HepG2 (cell line): ENCODE data around the gene EXOC3. TPM values are rescaled to one million over a fixed set of nuclear protein-coding genes. Genes with fewer than 3 reads are reported as not detected.

Source experiments
- ATAC-seq: fragments of 200-7000 bp; cut with Tn5 transposase; 3 replicates; pipeline ENCODE4 v1.9.1; 2020; ENCODE audit warnings: mild to moderate bottlenecking, moderate library complexity
- BruUV-seq: library from RNA; stranded (reverse); fragments of 400-500 nt; replicated peaks from 2 replicates; lab custom pipeline; 2021; lab: Mats Ljungman, UMichigan
- CTCF ChIA-PET: fragments of 300-600 bp; formaldehyde crosslinking; extraction: SDS; loops from one replicate; lab custom pipeline; 2021; ENCODE audit warnings: low total read pairs, inconsistent platforms, low intra/inter-chr PET ratio; lab: Yijun Ruan, JAX
- POLR2A ChIA-PET: fragments of 350-600 bp; sonication (Branson Sonifier 250); formaldehyde crosslinking; loops from one replicate; lab custom pipeline; 2020; ENCODE audit warnings: antibody characterized with exemption, inconsistent platforms; lab: Yijun Ruan, JAX
- DNase-seq: peaks from one replicate; pipeline ENCODE4 v3.0.0-alpha.2; 2015; ENCODE audit warnings: low spot score
- FAIRE-seq: peaks from 3 replicates; lab custom pipeline; 2011; peaks lifted over from hg19 to GRCh38; lab: Jason Lieb, UNC
- H2AFZ ChIP-seq: one replicate; pipeline ENCODE4 v1.6.1; 2011; ENCODE audit warnings: low read length, inconsistent platforms
- H3K27ac ChIP-seq: fragments of 300-600 bp; 3 replicates; pipeline ENCODE4 v1.8.0; 2011; ENCODE audit warnings: mixed run types, mild to moderate bottlenecking, mixed read lengths, low read length, inconsistent platforms; ENCODE audit not compliant: insufficient read depth; ENCODE audit errors: extremely low read length
- H3K27me3 ChIP-seq, 2 experiments: fragments of 200-600 bp in 1 of 2; 2 replicates in 1 of 2; 3 replicates in 1 of 2; pipeline versions ENCODE4 v1.6.0 to v1.8.0; 2011; ENCODE audit warnings: low read length in 2 of 2, mild to moderate bottlenecking in 2 of 2, moderate library complexity in 2 of 2, inconsistent platforms in 1 of 2; ENCODE audit not compliant: insufficient read depth in 2 of 2, control insufficient read depth in 1 of 2
- H3K36me3 ChIP-seq, 2 experiments: fragments of 200-600 bp in 1 of 2; replicated peaks in 1 of 2; 2 replicates in 1 of 2; 3 replicates in 1 of 2; pipeline versions ENCODE4 v1.5.1 to v1.8.0; 2011; ENCODE audit warnings: low read length in 2 of 2, inconsistent platforms in 1 of 2; ENCODE audit not compliant: insufficient read depth in 2 of 2, control insufficient read depth in 1 of 2
- H3K4me1 ChIP-seq: 2 replicates; pipeline ENCODE4 v1.5.1; 2012; ENCODE audit warnings: low read length, inconsistent platforms; ENCODE audit not compliant: insufficient read depth
- H3K4me2 ChIP-seq: 2 replicates; pipeline ENCODE4 v1.6.0; 2011; ENCODE audit warnings: low read depth, low read length, inconsistent platforms
- H3K4me3 ChIP-seq, 3 experiments: fragments of 200-600 bp in 1 of 3; sonication (generic), shearing (Covaris generic) in 1 of 3; replicated peaks in 1 of 3; 2 replicates each; pipeline ENCODE4 v1.5.1; 2011 to 2016; ENCODE audit warnings: low read length in 3 of 3, inconsistent platforms in 2 of 3, low read depth in 2 of 3, mild to moderate bottlenecking in 2 of 3, control low read depth in 1 of 3, mixed read lengths in 1 of 3; ENCODE audit not compliant: insufficient read depth in 1 of 3
- H3K79me2 ChIP-seq: one replicate; pipeline ENCODE4 v1.6.1; 2011; ENCODE audit warnings: low read length, inconsistent platforms; ENCODE audit not compliant: insufficient read depth
- H3K9ac ChIP-seq: 2 replicates; pipeline ENCODE4 v1.6.0; 2011; ENCODE audit warnings: mild to moderate bottlenecking, low read depth, low read length, inconsistent platforms; ENCODE audit not compliant: insufficient read depth
- H3K9me3 ChIP-seq: 2 replicates; pipeline ENCODE4 v1.5.1; 2012; ENCODE audit warnings: mild to moderate bottlenecking, low read length
- H4K20me1 ChIP-seq: 2 replicates; pipeline ENCODE4 v1.6.0; 2011; ENCODE audit warnings: inconsistent platforms, mild to moderate bottlenecking, low read length, moderate library complexity; ENCODE audit not compliant: insufficient read depth
- ARNT ChIP-seq: fragments of 450-650 bp; IDR thresholded peaks from 2 replicates; pipeline ENCODE4 v1.6.1; 2017
- ATF2 ChIP-seq: sonication (generic); formaldehyde crosslinking; IDR thresholded peaks from 2 replicates; pipeline ENCODE4 v1.4.0; 2020; ENCODE audit warnings: missing genetic modification reagents
- FLYWCH1 ChIP-seq: sonication (generic); formaldehyde crosslinking; IDR thresholded peaks from 2 replicates; pipeline ENCODE4 v1.8.1; 2023; ENCODE audit warnings: mild to moderate bottlenecking, missing genetic modification reagents
- HOXD1 ChIP-seq: sonication (generic); formaldehyde crosslinking; IDR thresholded peaks from 2 replicates; pipeline ENCODE4 v1.5.0; 2020; ENCODE audit warnings: missing genetic modification reagents
- KAT7 ChIP-seq: IDR thresholded peaks from 2 replicates; pipeline ENCODE4 v1.6.1; 2018; ENCODE audit warnings: borderline replicate concordance, missing compliant biosample characterization
- NBN ChIP-seq: fragments of 450-650 bp; conservative IDR thresholded peaks from 2 replicates; pipeline ENCODE4 v1.6.1; 2017
- NFE2L2 ChIP-seq: fragments of 150-350 bp; IDR thresholded peaks from 2 replicates; pipeline ENCODE4 v1.6.1; 2014; ENCODE audit warnings: low read length
- RARG ChIP-seq: sonication (generic); formaldehyde crosslinking; IDR thresholded peaks from 2 replicates; pipeline ENCODE4 v1.4.0; 2020; ENCODE audit warnings: low read depth, mild to moderate bottlenecking, missing genetic modification reagents
- SNAPC5 ChIP-seq: sonication (generic); formaldehyde crosslinking; IDR thresholded peaks from 2 replicates; pipeline ENCODE4 v1.8.1; 2023; ENCODE audit warnings: mild to moderate bottlenecking, missing genetic modification reagents, borderline replicate concordance
- SOX6 ChIP-seq, 2 experiments: fragments of 450-650 bp in 1 of 2; sonication (generic) in 1 of 2; formaldehyde crosslinking in 1 of 2; IDR thresholded peaks; 2 replicates each; pipeline versions ENCODE4 v1.4.0 to v1.6.1; 2017 to 2020; ENCODE audit warnings: antibody characterized with exemption in 1 of 2, mild to moderate bottlenecking in 1 of 2, missing genetic modification reagents in 1 of 2
- TERF1 ChIP-seq: sonication (generic); formaldehyde crosslinking; IDR thresholded peaks from 2 replicates; pipeline ENCODE4 v1.8.0; 2022; ENCODE audit warnings: mild to moderate bottlenecking, missing genetic modification reagents, moderate library complexity
- USF2 ChIP-seq, 2 experiments: sonication (generic) in 1 of 2; formaldehyde crosslinking in 1 of 2; IDR thresholded peaks; 2 replicates each; pipeline versions ENCODE4 v1.5.1 to v1.6.1; 2011 to 2020; ENCODE audit warnings: borderline replicate concordance in 1 of 2, low read depth in 1 of 2, low read length in 1 of 2, mild to moderate bottlenecking in 1 of 2, missing genetic modification reagents in 1 of 2, moderate library complexity in 1 of 2
- ZBTB2 ChIP-seq: sonication (generic); formaldehyde crosslinking; IDR thresholded peaks from 2 replicates; pipeline ENCODE4 v1.8.0; 2022; ENCODE audit warnings: low read depth, missing genetic modification reagents
- ZFYVE20 ChIP-seq: sonication (generic); formaldehyde crosslinking; IDR thresholded peaks from 2 replicates; pipeline ENCODE4 v1.8.0; 2023; ENCODE audit warnings: low read depth, mild to moderate bottlenecking, moderate library complexity, missing genetic modification reagents, borderline replicate concordance
- ZNF543 ChIP-seq: sonication (generic); formaldehyde crosslinking; IDR thresholded peaks from 2 replicates; pipeline ENCODE4 v1.4.0; 2020; ENCODE audit warnings: mild to moderate bottlenecking, missing genetic modification reagents
- ZNF660 ChIP-seq: sonication (generic); formaldehyde crosslinking; IDR thresholded peaks from 2 replicates; pipeline ENCODE4 v1.5.1; 2020; ENCODE audit warnings: mild to moderate bottlenecking, low read depth, missing genetic modification reagents, borderline replicate concordance
- ZNF746 ChIP-seq: sonication (generic); formaldehyde crosslinking; IDR thresholded peaks from 2 replicates; pipeline ENCODE4 v1.8.0; 2022; ENCODE audit warnings: mild to moderate bottlenecking, missing genetic modification reagents
- ZNF879 ChIP-seq: sonication (generic); formaldehyde crosslinking; IDR thresholded peaks from 2 replicates; pipeline ENCODE4 v1.8.1; 2023; ENCODE audit warnings: missing genetic modification reagents
- WGBS: methylation state at CpG from one replicate; pipeline ENCODE4 v1.1.6; 2017; ENCODE audit warnings: low lambda C conversion rate; 5-methylcytosine and 5-hydroxymethylcytosine counted together
- in situ Hi-C: cut with HindIII; loops from 2 replicates; pipeline ENCODE4 v1.10.0; 2017; ENCODE audit warnings: low pct_unique_long_range_greater_than_20kb; ENCODE audit not compliant: extremely low pct_ligation_motif_present
- intact Hi-C: fragments of 100-400 bp; cut with micrococcal nuclease; formaldehyde crosslinking; loops from one replicate; pipeline ENCODE4 v1.10.0; 2022; ENCODE audit not compliant: unreplicated experiment
- polyA plus RNA-seq, 8 experiments: library from polyadenylated mRNA; depleted of rRNA in 3 of 8; stranded (reverse) in 7 of 8; unstranded in 1 of 8; fragments of >200 nt; fragmentation: Illumina TruSeq in 4 of 8; extraction: Trizol in 4 of 8; gene quantifications; 2 replicates each; pipeline versions ENCODE4 v1.2.1 to v1.2.3, GENCODE V29; 2011 to 2016; ENCODE audit warnings: low read depth in 4 of 8, missing spikeins in 1 of 8, mixed read lengths in 1 of 8; ENCODE audit not compliant: insufficient read depth in 1 of 8
- total RNA-seq, 5 experiments: library from RNA; depleted of rRNA; stranded (reverse); fragments of >200 nt; fragmentation: Illumina TruSeq; extraction: Trizol; gene quantifications; 2 replicates each; pipeline ENCODE4 v1.2.3, GENCODE V29; 2016; ENCODE audit warnings: low read depth in 1 of 5

Gene EXOC3
- total and polyA plus RNA-seq, 2 of the 13 experiments (the other 11 are each of a cell fraction or from before 2014, with no cell fraction given) = 9.2 to 20.5 TPM

GRCh38 chr5:462051-462481, 19.1 kb downstream of the EXOC3 start (continued):
- TF ChIP-seq TERF1 (CRISPR knock-in tag) (no peak), SNAPC5 (CRISPR knock-in tag) (no peak), ZNF660 (CRISPR knock-in tag) (no peak)

- FAIRE-seq = no peak
- 90% methylated on average over 7 of the region's 7 CpGs for WGBS
- no peak for DNase-seq
- no peaks in the 10 kb centered on the region for H3K27me3 ChIP-seq
- no peaks in the 10 kb centered on the region for H3K9me3 ChIP-seq
- no peaks in the 10 kb centered on the region for H4K20me1 ChIP-seq
- CTCF ChIA-PET = no interaction called here
- BruUV-seq = no TSS peak
- no peaks in the 10 kb centered on the region for H3K79me2 ChIP-seq
- in situ Hi-C loops = no loop called here
- no peak overlapping the region for H3K4me3 ChIP-seq
- POLR2A ChIA-PET = no interaction called here
- intact Hi-C loops = no loop called here
- no peak overlapping the region for H3K27ac ChIP-seq
- H3K4me1 ChIP-seq = no peaks in the 10 kb centered on the region
- peaks cover 10 to 33% of the 10 kb centered on the region in 2 experiments; a peak in 3 of 5 replicates for H3K36me3 ChIP-seq
- no peak overlapping the region for H2AFZ ChIP-seq
- no peak overlapping the region for H3K9ac ChIP-seq
- no peak for ATAC-seq
- no peak overlapping the region for H3K4me2 ChIP-seq
- TF ChIP-seq ZNF879 = no peak
- no peak for TF ChIP-seq ZNF746
- no peak for TF ChIP-seq ZFYVE20
- TF ChIP-seq HOXD1 = no peak
- no peak for TF ChIP-seq USF2 (IDR thresholded peaks at IDR 0.05; ENCODE audit: low read depth, low read length)
- TF ChIP-seq USF2 (CRISPR knock-in tag; IDR thresholded peaks at IDR 0.05; ENCODE audit: borderline replicate concordance) = no peak
- TF ChIP-seq SOX6 (IDR thresholded peaks at IDR 0.05) = no peak
- no peak for TF ChIP-seq SOX6 (CRISPR knock-in tag; IDR thresholded peaks at IDR 0.05)
- no peak for TF ChIP-seq ZNF543 (CRISPR knock-in tag)
- TF ChIP-seq NBN = no peak
- no peak for TF ChIP-seq RARG
- no peak for TF ChIP-seq ATF2 (CRISPR knock-in tag)
- no peak for TF ChIP-seq NFE2L2
- TF ChIP-seq FLYWCH1 (CRISPR knock-in tag) = no peak
- TF ChIP-seq KAT7 (CRISPR knock-in tag) = no peak
- TF ChIP-seq ARNT = no peak
- TF ChIP-seq ZBTB2 (CRISPR knock-in tag) = no peak
Observed at GRCh38 chr5:463301-463700, 20.3 kb downstream of the EXOC3 start.
